DMS 273 (cell line): ENCODE data around the gene PTGS2.
"Not testable (repeated sequence)": the region's sequence is repeated elsewhere in the genome, so short reads cannot be mapped to it uniquely, and the experiment has no call there.

Experiments
- DNase-seq: peaks from one replicate; lab custom pipeline; 2025; ENCODE audit not compliant: unreplicated experiment; lab: John Stamatoyannopoulos, UW

The PTGS2 gene

DNA sequence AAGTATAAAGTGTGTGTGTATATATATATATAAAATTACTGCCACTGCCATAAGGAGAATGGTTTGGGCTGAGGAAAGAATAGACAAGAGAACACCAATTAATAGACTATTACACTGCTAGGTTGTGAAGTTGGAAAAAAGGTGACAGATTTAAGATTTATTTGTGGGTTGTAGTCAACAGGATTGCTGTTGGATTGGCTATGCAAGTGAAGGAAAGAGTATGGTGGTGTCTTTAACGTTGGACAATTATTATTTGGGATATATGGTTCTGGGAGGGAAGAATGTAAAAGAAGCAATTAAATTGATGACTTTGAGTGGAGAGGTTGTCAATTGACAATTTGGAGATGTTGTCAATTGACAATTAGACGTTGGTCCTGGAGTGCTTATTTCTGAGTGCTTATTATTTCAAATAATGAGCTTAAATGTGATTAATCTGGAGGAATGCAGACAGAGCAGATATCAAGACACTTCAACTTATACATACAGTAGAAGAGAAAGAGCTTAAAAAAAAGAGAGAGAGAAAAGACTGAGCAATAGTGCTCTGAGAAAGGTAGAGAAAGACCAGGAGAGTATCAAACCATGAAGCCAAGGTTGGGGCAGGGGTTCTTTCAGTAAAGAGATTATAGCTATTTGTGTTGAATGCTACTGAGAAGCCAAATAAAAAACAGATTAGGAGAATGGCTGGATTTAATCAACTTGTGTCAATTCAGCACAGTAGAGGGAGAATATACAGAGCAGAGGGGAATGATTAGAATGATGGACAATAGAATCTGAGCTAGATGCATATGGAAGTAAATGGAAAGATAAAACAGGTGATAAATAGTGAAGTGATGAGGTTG lies 9.7 kb downstream of the PTGS2 start:
- no peak for DNase-seq

GRCh38 chr1:186669784-186670183 lies 10.4 kb downstream of the PTGS2 start:
- DNase-seq, result not testable (repeated sequence)

DNA sequence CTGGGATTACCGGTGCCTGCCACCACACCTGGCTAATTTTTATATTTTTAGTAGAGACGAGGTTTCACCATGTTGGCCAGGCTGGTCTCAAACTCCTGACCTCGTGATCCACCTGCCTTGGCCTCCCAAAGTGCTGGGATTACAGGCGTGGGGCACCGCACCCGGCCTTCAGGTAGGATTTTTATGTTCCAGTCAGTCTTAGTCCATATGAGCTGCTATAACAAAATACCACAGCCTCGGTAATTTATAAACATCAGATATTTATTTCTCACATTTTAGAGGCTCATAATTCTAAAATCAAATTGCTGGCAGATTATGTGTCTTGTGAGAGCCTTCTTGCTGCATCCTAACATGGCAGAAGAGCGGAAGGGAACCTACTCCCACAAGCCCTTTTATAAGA lies 16.0 kb downstream of the PTGS2 start:
- not testable (repeated sequence) for DNase-seq

DNA sequence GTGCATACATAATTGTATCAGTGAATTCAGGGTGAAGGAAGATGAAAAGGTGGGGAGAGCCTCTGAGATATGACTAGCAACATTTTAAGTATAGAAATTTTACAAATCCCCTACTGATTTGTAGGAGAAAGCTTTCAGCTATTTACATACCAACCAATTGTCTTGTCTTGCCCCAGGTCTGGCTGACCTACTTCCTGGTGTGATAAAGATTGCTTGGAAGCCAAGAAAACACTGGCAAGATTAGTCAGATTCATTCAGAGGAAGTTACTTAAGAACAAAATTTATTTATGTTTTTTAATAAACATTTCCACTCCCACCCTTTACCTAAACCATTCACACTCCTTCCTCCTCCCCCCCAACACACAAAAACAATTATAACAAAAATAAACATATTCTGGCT lies 17.5 kb downstream of the PTGS2 start:
- no peak for DNase-seq

DNA sequence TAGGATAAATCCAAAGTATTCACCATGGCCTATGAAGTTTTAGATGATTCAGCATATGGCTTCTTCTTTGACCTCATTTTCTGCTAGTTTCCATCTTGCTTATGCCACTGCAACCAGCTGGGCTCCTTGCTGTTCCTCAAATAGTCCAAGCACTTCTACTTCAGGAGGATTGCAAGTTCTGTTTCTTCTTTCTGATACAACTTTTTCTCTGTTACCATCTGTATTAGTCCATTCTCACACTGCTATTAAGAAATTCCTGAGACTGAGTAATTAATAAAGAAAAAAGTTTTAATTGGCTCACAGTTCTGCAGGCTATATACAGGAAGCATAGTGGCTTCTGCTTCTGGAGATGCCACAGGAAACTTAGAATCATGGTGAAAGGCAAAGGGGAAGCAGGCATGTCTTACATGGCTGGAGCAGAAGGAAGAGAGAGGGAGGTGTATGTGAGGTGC lies 20.3 kb downstream of the PTGS2 start:
- DNase-seq, result no peak

DNA sequence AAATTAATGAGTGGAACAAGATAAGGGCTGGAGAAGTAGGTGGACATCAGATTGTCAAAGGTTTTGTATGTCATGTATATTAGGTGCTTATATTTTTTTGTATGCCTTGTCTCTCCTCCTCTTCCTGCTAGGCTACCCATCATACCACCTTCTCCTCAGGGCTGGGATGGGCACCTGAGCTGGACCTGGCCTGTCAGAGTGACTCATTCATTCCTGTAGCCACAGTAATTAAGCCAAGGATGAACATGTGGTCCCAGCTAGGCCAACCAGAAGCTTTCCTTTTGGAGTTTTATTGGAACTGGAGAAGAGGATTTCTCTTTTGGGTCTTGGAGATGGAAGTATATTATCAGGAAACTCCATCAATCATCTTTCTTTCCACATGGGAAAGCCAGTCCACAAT lies 21.2 kb downstream of the PTGS2 start:
- DNase-seq, result no peak

- no peak for DNase-seq
Measured at GRCh38 chr1:186657481-186657880, 22.7 kb downstream of the PTGS2 start.

DNA sequence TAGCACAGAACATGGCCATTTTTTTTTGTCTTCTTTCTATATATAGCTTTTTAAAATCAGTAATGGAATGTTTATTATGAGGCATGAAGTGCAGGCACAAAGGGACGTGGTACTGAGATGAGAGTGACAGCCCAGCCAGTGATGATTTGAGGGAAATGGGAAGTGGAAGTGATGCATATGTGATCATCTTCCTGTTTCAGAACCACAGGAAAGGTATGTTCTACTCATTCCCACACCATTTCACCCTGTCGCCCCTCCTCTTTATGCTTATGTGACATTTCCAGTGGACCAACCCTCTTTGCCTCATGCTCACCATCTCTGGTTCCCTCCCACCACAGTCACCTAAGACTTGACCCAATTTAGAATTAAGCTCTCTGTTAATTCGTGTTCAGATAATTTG lies 24.3 kb downstream of the PTGS2 start:
- DNase-seq, result no peak

- DNase-seq, result no peak
Measured at GRCh38 chr1:186654741-186655140, 25.5 kb downstream of the PTGS2 start.

DNA sequence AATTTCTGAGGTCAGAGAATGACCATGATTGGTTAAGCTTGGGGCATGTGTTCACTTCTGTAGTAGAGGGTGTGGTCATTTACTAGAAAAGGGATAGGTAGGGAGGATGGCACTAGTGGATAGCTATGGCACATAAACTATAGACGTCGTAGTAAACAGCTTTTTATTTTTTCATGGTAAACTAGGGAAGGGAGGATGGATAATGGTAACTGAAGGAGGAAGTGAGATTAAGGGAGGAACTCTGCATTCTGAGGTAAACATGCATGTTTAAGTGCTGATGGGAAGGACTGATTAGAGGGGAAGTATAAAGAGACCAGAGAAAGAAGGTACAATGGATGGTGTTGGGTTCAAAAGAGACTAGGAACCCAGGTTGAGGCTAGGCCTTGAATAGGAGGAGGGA lies 26.9 kb downstream of the PTGS2 start:
- no peak for DNase-seq

- no peak for DNase-seq
Measured at GRCh38 chr1:186648613-186649012, 31.6 kb downstream of the PTGS2 start.

GRCh38 chr1:186647985-186648384 lies 32.2 kb downstream of the PTGS2 start:
- not testable (repeated sequence) for DNase-seq

GRCh38 chr1:186643614-186644013 lies 36.6 kb downstream of the PTGS2 start:
- no peak for DNase-seq

GRCh38 chr1:186637567-186637966 lies 42.7 kb downstream of the PTGS2 start:
- DNase-seq, result not testable (repeated sequence)

DNA sequence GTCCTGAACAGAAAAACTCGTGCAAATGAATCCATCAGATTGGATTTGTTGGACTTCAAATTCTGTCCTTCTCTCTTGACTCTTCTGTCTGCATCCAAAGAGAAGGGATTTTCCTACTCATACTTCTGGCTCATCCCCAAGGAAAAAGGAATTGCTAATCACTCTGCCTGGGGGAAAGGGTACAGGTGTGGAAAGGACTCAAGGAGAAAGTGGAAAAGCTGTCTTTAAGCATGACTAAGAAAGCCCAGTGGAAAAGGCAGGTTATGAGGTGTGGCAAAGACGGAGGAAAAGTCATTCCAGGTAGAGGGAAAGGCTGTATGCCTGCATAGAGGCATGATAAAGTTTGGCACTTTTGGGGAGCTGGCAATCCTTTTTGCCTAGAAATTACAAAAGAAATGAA lies 43.4 kb downstream of the PTGS2 start:
- DNase-seq, result no peak

DNA sequence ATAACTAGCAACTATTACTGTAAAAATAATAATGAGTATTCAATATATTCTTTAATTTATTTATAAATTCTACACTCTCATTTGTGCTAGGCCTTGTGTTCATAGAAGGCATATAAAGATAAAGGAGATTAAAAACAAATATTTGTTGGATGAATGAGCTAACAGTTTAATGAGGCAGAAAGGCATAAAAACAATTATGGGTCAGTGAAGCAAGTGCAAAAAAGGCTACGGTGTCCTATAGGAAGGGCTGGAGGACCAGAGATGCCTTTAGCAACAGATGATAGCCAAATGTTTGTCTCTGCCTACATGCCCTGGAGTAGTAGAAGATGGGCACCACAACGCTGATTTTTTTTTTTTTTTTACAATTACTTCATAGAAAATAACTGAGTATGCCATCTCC lies 45.7 kb downstream of the PTGS2 start:
- no peak for DNase-seq

- DNase-seq, result no peak
Measured at GRCh38 chr1:186633116-186633515, 47.1 kb downstream of the PTGS2 start.

GRCh38 chr1:186629341-186629740 lies 50.9 kb downstream of the PTGS2 start:
- DNase-seq, result no peak

GRCh38 chr1:186628910-186629309 lies 51.3 kb downstream of the PTGS2 start:
- no peak for DNase-seq

- no peak for DNase-seq
Measured at GRCh38 chr1:186627019-186627418, 53.2 kb downstream of the PTGS2 start.

- no peak for DNase-seq
Measured at GRCh38 chr1:186626356-186626932, 53.8 kb downstream of the PTGS2 start.

DNA sequence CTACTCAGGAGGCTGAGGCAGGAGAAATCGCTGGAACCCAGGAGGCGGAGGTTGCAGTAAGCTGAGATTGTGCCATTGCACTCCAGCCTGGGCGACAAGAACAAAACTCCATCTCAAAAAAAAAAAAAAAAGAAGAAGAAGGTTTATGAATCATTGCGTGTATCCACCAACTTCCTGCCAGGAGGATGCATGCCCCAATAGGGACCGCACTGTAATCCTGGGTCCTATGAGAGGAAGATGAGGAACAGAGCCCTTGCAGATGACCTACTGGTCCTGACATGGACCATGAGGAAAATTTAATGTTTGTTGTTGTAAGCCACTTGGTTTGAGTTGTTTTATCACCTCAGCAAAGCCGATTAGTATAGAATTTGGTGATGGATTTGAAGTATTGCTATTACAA lies 56.7 kb downstream of the PTGS2 start:
- no peak for DNase-seq
